Measurements from ENCODE around the gene VTI1A. TPM values are rescaled to one million over a fixed set of nuclear protein-coding genes. Genes with fewer than 3 reads are reported as not detected.

Gene VTI1A
- total and polyA plus RNA-seq, 2 of the 13 experiments (the other 11 are each of a cell fraction or from before 2014, with no cell fraction given), result 11.7 to 32.7 TPM

GRCh38 chr10:112639298-112639697, 192.3 kb downstream of the VTI1A start (continued):
- TF ChIP-seq ZBTB25 (CRISPR knock-in tag; IDR thresholded peaks at IDR 0.05), result no peak
- TF ChIP-seq GABPB1 (CRISPR knock-in tag; IDR thresholded peaks at IDR 0.05), result no peak
- TF ChIP-seq ZNF350 (CRISPR knock-in tag; IDR thresholded peaks at IDR 0.05; ENCODE audit: borderline replicate concordance, low read depth), result no peak
- TF ChIP-seq ZNF510 (CRISPR knock-in tag; IDR thresholded peaks at IDR 0.05; ENCODE audit: low read depth), result no peak
- no peak for TF ChIP-seq PRDM10 (CRISPR knock-in tag; IDR thresholded peaks at IDR 0.05; ENCODE audit: low read depth)
- no peak for TF ChIP-seq MTF2 (CRISPR knock-in tag; IDR thresholded peaks at IDR 0.05; ENCODE audit: borderline replicate concordance)
- no peak for TF ChIP-seq SPEN (CRISPR knock-in tag; IDR thresholded peaks at IDR 0.05; ENCODE audit: low read depth)
- no peak for TF ChIP-seq MEIS2 (CRISPR knock-in tag; IDR thresholded peaks at IDR 0.05)

- Histone ChIP-seq H3K79me2 (ENCODE audit: insufficient read depth, low read length) (no peaks in the 10 kb centered on the region), H3K27ac (ENCODE audit: extremely low read length, insufficient read depth, low read length) (no peak overlapping the region), H4K20me1 (ENCODE audit: insufficient read depth, low read length) (no peaks in the 10 kb centered on the region), H3K27me3 (ENCODE audit: control insufficient read depth in 1 of 2, insufficient read depth in 2 of 2, low read length in 2 of 2) (no peaks in the 10 kb centered on the region), H3K4me1 (ENCODE audit: insufficient read depth, low read length) (peaks cover 30% of the 10 kb centered on the region), H3K9me3 (ENCODE audit: low read length) (no peaks in the 10 kb centered on the region), H2AFZ (ENCODE audit: low read length) (no peak overlapping the region), H3K4me3 (replicated peaks in 1 of 3; ENCODE audit: insufficient read depth in 1 of 3, low read depth in 2 of 3, low read length in 3 of 3) (no peak overlapping the region), H3K9ac (ENCODE audit: insufficient read depth, low read depth, low read length) (no peak overlapping the region), H3K36me3 (replicated peaks in 1 of 2; ENCODE audit: control insufficient read depth in 1 of 2, insufficient read depth in 2 of 2, low read length in 2 of 2) (no peaks in the 10 kb centered on the region), H3K4me2 (ENCODE audit: low read depth, low read length) (no peak overlapping the region)
- 90% methylated on average over 3 of the region's 3 CpGs for WGBS (ENCODE audit: low lambda C conversion rate)
- in situ Hi-C loops (cut with HindIII; ENCODE audit: extremely low pct_ligation_motif_present, low pct_unique_long_range_greater_than_20kb), result no loop called here
- ChIA-PET CTCF (ENCODE audit: low intra/inter-chr PET ratio, low total read pairs) (no interaction called here), POLR2A (no interaction called here)
- DNase-seq (ENCODE audit: low spot score) (no peak), FAIRE-seq (no peak), ATAC-seq (no peak)
- intact Hi-C loops (cut with micrococcal nuclease; ENCODE audit: unreplicated experiment), result no loop called here
- no TSS peak for BruUV-seq (replicated peaks)
- TF ChIP-seq HES4 (CRISPR knock-in tag; IDR thresholded peaks at IDR 0.05; ENCODE audit: borderline replicate concordance) (no peak), MXI1 (IDR thresholded peaks at IDR 0.05; ENCODE audit: borderline replicate concordance, low read depth, low read length) (no peak), ZSCAN12 (CRISPR knock-in tag; IDR thresholded peaks at IDR 0.05) (no peak), CEBPZ (IDR thresholded peaks at IDR 0.05; ENCODE audit: low read length) (no peak), ZNF124 (CRISPR knock-in tag; IDR thresholded peaks at IDR 0.05) (no peak)
These were observed 193.6 kb downstream of the VTI1A start for GRCh38 chr10:112640638-112641037.

Data from HepG2 (cell line).